ENCODE results near the gene RPL10A.

Gene RPL10A

DNA sequence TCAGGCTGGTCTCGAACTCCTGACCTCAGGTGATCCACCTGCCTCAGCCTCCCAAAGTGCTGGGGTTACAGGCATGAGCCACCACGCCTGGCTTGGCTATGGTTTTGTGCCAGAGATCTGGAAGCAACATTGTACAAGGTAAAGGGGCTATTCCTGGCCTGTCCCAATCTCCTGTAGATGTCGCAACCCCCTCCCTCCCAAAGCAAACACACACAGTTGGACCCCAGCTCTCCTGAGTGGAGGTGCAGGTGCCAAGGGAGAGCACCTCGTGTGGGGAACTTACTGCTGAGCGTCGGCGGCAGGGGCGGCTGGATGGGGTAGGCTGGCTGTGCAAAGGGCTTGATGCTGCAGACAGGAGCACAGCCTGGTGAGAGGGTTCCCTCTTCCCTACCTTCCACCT is 8.8 kb downstream of the RPL10A start:
- no peak for DNase-seq

DNA sequence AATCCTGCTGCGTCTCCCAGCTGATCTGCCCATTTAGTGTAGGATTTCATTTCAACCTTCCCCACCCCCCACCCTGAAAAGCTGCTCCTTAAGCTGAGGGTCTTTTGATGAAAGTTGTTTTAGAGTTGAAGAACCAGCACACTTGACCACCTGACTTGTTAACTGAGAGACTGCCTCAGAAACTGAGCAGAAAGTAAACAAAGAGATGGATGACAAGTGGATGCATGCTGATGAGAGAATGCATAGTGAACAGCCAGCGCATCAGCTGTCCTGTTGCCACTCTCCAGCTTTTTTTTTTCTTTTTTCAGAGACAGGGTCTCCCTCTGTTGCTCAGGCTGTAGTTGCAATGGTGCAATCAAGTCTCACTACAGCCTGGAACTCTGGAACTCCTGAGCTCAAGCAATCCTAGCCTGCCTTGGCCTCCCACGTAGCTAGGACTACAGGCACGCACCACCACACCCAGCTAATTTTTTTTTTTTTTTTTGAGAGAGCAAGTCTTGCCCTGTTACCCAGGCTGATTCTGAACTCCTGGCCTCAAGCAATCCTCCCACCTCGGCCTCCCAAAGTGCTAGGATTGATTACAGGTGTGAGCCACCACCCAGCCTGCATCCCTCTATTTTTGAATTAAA is 9.5 kb downstream of the RPL10A start:
- DNase-seq: no peak

DNA sequence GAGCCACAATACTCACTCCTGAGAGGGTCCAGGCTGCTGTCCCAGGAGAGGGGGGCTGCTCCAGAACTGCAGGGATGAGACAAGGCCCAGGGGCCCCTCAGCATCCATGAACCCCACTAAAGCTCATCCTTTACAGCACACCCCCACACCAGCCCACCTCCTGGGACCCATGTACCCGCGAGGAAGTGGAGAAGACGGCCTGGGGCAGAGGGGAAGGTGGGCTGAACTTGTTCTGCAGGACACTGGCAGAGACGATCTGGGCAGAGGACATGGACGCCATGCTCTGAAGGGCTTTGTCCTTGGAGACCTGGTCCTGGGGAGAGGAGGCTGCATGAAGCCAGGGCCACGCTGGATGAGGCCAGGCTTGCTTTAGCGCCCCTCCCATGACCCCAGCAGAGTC is 10.1 kb downstream of the RPL10A start:
- no peak for DNase-seq

DNA sequence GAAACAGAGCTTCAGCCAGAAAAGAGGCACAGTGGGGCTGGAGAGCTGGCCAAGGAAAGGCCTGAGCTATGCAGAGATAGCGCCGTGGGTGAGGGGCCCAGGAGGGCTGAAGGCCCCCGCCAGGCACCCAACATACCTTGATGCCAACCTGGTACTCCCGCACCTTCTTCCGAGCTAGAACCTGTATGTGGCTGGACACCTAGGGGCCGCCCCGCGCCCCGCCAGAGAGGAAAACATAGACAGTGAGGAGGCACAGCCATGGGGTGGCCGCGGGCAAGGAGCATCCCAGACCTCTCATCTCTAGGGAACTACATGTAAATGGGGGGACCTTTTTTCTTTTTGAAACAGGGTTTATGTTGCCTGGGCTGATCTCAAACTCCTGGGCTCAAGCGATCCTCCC is 12.0 kb downstream of the RPL10A start:
- DNase-seq: no peak

DNA sequence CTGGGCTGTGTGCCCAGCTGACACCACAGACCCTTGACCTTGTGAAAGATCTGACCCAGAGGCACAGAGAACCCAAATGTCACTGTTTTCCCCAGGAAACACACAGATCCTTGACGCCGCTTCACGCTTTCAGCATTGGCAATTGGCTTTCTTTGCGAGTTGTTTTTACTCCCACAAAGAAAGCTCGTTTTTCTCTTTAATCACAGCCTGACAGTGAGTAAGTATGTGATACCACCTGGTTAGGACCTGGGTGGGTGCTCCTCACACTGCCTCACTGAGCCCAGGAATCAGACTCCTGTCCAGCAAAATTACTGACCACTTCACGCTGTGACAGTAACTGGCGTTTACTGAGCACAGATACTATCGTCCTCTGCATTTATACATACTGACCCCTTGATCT is 13.0 kb downstream of the RPL10A start:
- DNase-seq: no peak

DNA sequence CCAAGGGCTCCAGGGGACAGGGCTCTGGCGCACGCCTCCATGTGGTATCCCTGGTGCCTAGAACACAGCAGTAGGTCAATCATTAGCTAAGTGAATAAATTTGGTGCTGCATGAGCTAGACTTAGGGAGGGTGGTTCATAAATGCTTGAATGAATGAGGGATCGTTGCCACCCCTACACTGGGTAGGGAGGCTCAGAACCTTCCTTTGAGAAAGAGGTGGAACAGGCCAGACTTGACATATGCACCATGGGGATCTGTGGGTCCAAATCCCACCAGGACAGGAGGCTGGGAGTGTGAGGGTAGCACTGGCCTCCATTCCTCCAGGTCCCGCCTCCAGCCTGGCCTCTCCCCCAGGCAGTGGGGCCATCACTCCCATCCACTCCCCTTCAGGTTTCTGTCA is 14.9 kb downstream of the RPL10A start:
- DNase-seq: no peak

DNA sequence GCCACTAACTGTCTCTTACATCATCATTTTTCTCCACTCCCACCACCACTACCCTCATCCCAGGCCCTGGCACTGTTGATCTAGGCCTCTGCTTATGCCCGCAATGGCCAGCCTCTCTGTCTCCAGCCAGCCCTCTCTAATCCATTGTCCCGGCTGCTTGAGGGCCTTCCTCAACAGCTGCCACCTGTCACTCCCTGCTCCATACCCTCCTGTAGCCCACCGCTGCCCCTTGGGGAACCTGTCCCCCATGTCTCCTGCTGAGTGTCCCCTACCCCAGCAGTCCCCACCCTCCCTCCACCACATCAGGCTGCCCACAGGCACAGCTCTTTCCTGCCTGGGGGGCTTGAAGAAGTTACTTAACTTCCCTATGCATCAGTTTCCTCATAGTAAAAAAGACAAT is 15.3 kb downstream of the RPL10A start:
- DNase-seq: no peak

DNA sequence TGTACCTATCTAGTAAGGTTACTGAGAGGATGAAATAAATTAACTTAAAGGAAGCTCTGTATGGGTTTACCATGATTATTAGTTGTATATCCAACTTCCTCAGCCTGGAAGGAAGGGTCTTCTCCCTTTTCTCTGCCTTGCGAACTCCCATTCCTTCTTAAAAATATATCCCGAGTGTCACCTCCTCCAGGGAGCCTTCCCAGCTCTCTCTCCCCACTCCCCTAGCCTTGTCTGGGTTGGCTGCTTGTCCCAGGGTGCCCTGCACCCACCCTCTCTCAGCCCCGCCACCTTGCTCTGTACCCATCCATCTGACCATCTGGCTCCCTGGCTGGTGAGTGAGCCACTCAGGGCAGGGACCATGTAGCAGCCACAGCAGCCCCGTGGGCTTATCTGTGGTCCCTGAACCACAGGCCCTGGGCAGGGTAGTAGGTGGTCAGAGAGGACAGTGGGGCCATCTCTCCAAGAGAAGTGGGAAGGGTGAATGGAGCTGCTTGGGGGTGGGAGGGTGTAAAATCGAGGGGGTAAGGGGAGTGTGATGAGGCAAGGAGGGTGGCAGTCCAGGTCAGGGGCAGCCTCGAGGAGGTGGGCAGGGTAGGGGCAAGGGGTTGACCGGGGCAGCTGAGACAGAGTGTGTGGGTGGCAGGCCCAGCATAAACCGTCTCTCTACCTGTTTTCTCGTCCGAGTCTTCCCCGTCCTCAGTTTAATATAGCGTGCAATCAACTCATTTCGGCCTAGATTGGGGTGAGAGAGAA is 15.9 kb downstream of the RPL10A start:
- no peak for DNase-seq

DNA sequence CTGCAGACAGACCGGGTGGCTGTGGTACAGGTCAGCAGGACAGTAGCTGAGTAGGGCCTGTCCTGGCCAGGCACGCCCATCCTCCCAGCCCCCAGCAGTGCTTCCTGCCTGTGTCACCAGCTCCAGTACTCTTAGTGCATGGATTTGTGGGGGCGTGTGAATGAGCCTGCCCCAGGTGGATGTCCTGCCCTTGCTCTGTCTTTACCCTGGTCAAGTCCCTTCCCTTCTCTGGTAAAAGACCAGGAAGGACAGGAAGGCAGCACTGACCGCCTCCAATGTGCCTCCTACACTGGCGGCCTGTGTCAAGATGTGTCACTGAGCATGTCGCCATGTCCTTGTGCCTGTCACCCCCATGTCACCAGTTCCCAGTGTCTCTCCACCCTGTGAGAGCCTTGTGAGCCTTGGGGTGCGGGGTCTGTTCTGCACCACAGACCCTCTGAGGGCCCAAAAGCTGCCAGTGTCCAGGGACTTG is 16.8 kb downstream of the RPL10A start:
- no peak for DNase-seq

DNA sequence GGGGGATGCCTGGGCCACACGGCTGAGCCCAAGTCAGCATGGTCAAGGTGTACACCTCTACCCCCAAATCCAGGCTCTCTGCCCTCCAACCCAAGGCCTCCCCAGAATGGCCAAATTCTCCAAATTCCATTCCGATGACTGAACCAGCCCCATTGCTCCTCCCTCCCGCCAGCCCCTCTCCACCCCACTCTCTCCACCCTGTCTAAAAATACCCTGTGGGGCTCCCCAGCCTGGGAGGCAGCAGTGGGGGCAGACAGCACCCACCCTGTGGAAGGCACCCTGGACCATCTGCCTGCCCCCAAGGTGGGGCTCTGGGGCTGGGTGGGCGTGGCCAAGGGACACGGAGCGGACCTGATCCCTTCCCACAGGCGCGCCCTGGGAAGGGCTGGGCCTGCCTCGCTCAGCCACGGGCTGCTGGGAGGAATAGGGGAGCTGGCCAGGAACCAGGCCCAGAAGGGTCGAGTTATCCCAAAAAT is 17.2 kb downstream of the RPL10A start:
- DNase-seq: no peak

DNA sequence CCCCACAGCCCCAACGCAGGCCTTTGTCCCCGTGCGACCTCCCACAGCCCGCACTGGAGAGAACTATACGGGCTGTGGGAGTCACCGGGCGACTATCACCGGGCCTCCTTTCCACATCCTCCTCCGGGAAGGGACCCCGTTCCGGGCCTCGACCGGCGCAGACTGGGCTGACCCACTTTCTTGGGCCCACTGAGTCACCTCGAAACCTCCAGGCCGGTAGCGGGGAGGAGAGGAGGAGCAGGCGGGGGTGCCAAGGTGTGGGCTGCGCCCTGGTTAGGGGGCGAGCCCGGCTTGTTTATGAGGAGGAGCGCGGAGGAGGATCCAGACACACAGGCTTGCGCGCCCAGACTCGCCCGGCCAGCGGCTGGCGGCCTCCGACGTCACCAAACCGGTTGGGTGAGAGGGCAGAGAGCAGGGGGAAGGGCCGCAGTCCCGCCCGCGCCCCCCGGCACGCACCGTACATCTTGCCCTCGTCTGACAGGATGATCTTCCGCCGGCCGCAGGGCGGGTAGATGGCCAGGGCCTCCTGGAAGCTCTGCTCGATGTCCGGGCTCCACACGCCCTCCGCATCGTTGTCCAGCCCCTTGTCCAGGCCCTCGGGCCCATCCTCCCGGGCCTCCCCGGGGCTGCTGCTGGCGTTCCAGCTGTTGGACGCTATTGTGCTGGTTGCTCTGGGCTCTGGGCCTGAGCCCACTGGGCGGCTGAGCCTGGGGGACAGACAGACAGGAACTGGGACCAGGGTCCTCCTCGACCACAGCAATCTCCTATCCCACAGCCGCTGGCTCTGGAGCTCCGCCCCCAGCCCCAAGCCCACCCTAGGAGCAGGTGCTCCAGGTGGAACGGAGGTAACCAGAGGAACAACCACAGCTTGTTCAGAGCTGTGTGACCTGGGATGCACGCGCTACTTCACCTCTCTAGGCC is 18.1 kb downstream of the RPL10A start:
- DNase-seq: no peak

DNA sequence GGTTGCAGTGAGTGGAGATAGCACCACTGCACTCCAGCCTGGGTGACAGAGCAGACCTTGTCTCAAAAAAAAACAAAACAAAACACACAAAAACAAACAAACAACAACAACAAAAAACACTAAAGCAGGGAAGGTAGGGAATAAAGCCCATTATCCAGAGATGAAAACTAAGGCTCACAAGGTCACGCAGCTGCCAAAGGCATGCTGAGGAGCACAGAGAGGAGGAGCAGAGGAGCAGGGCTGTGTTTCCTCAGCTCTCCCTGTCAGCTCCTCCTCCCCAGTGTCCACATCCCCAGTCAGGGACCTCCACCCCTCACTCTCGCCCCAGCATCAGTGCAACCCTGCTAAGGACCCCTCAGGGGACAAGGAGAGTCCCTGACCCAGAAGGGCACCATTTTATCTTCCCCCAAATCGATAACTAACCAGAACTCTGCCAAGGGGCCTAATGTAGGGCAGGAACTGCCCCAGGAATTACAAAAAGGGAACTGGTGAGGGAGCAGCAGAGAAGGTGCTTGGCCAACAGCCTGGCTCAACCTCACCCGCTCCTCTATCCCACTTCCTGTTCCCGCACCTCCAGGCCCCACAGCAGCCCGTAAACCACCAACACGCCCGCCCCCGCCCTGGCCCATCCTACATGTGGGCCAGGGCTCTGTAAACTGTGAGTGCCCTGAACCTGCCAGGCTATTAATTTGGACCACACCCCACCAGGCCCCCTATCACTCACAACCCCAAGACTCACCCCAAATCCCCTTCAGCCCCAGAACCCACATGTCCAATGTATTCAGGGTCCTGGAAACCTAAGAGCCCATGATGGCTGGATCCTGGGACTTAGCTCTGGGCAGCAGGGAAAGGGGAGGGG is 19.7 kb downstream of the RPL10A start:
- DNase-seq: no peak

DNA sequence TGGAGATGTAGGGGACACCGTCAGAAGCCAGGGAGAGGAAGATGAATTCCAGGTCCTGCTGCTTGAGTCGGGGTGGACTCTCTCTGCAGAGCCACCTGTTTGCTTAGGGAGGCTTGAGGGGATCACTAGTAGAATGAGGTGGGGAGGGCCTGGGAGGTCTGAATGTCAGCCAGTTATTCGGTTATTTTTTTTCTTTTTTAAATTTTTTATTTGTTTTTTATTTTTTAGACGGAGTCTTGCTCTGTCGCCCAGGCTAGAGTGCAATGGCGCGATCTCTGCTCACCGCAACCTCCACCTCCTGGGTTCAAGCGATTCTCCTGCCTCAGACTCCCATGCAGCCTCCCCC is 20.3 kb downstream of the RPL10A start:
- DNase-seq: no peak

DNA sequence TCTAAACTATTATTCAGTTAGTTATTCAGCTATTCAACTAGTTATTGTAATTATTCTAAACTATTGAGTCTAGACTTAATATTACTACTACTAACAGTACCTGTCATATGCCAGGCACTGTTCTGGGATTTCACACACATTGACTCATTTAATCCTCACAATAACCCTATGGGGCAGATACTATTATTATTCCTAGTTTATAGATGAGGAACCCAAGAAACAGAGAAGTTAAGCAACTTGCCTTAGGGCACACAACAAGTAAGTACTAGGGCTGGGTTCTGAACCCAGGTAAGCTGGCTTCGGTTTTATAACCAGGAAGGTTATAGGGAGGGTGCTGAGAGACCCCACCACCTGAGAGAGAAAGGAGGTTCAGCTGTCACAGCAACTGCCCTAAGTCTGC is 20.9 kb downstream of the RPL10A start:
- no peak for DNase-seq

DNA sequence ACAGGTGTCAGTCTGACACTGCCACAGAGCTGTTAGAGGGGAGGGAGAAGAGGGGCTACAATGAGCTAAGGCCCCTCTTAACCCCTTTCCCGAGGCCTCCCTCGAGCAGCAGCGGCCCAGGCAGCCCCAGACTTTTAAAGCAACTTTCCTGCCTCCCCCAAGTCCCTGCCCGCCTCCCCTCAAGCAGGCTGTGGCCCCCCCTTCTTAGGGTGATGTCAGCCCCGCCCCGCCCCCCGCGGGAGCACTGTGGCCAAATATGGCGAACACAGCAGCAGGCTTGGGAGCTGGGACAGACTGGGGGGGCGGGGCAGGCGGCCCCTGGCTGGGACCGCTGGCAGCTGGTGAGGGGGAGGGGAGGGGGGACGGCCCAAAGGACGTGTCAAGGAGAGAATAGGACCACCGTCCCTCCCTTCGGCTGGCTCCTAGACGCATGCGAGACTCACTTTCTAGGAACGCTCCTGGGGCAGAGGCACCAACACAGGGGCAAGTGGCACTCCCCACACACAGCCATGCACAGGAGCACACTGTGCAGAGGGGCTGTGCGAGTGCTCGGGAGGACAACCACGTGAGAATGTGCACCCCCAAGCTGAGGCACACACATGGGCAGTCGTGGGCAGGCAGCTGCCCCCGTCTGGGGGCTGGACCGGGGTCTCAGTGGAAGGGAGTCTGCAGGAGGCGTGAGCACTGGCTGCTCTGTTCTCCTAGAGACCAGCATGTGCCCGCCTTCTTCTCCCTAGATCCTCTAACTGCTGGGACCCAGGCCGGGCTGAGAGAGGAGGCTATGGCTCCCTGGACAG is 22.0 kb downstream of the RPL10A start:
- peak; percentile 79 for DNase-seq

DNA sequence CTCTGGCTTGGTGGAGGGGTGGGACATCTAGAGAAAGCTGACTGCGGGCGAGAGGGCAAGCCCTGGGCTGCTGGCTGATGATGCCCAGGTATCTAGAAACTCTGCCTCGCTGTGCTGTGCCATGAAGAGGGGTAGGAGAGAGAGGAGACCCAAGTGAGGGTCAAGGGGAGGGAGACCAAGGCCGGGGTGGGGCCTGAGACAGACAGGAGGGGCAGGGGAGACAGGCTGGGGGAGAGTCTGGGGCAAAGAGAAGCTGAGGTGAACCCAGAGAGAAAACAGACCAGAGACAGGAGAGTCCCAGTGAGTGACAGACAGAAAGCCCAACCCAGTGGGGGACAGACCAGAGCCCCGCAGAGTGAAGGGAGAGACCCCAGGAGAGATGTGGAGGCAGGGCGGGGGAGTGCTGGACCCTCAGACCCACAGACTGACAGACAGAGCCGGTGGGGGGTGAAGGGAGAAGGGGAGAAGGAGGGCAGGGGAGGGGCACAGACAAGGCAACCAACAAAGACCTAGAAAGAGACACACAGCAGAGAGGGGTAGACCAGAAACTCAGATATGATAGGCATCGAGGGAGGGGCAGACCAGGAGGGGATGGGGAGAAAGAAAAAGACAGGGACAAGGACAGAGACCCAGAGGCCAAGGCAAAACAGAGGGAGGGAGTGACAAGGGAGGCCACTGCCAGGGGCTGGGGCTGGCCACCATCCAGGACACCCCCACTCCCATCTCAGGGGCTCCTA is 22.8 kb downstream of the RPL10A start:
- DNase-seq: no peak

DNA sequence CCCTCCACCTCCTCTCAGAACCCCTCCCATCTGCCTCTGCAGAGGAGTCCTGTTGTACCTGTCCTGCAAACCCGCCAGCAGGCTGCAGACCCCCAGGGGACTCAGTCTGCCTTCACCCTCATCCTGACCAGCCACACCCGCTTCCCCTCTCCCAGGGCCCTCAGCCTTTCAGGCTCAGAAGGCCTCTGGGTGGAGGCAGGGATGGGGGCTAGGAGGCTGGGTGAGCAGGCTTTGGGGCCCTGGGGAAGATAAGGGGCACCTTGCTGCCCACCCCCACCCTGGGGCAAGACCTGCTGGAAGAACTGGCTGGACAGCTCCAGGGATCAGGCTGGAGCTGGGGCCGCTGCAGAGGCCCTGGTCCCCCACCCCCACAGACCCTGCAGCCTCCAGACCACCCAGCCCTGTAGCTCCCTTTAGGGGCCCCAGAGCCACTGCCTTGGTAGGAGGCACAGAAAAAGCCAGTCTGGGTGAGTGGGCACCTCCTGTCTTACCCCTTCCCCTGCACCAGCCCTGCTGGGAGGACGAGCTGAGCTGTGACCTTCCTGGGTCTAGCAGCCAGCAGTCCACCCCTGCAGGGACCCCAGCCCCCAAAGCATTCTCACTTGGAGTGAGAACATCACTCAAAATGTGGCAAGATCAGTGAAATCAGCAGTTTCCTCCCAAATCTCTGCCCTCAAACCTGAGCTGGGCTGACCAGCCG is 23.5 kb downstream of the RPL10A start:
- peak; percentile 57 for DNase-seq

DNA sequence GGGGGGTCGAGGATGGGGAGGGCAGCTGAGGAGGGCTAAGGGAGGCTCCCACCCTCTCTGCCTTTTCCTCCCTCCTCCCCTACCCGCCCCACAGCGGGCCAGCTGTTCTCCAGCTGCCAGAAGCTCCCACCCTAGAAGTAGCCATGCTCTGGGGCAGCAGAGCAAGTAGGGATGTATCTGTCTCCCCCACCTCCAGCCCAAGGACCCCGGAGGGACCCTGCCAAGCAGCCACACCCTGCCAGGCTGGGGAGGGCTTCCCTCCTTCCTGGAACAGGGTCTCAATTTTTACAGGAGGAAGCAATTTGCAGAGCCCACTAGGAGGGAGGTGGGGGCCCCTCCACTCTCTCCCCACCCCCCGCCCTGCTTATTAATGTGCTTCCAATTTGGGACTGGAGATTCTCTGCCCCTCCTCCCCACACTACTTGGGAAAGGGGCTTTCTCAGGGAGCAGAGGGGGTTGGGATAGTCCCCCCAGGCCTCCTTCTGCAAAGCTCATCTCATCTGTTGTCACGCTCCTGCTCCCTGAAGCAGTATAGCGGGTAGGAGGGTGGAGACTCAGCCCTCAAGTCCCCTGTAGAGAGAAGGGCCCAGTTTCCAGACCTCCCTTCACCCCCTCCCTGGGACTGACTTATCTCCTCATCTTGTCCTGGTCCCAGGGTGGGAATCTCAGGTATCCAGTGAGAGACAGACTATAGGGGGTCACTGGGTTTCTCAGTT is 24.2 kb downstream of the RPL10A start:
- peak; percentile 38 for DNase-seq

DNA sequence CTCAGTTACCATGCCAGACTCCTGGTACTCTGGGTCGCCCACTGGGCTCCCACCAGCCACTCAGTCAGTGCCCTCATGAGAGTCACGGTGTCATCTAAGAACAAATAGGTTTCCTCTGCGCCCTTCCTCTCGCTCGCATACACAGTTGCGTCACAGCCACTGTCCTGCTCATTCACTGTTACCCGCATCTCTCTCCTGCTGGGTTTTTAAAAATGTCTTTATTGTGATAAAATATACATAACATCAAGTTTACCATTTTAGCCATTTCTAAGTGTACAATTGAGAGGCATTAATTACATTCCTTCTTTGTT is 24.7 kb downstream of the RPL10A start:
- DNase-seq: no peak
